Breast epithelium (tissue), 4 donors: ENCODE measurements around the gene TEX35. TPM values are rescaled to one million over a fixed set of nuclear protein-coding genes. Genes with fewer than 3 reads are reported as not detected.

ENCODE experiments used
- DNase-seq, 2 donors: peaks; one replicate each; pipeline ENCODE4 v3.0.0-alpha.2; 2019; ENCODE audit warnings: low spot score in 2 of 2
- H3K27ac ChIP-seq, 2 donors: fragments of 200-600 bp; sonication (generic) in 1 of 2; one replicate each; pipeline ENCODE4 v1.5.1; 2016 to 2019; ENCODE audit warnings: mild to moderate bottlenecking in 1 of 2
- H3K27me3 ChIP-seq, 2 donors: fragments of 200-600 bp; sonication (generic) in 1 of 2; one replicate each; pipeline versions ENCODE4 v1.5.1 to v1.6.0; 2017 to 2019; ENCODE audit warnings: control low read depth in 1 of 2, mild to moderate bottlenecking in 1 of 2
- H3K36me3 ChIP-seq: fragments of 200-600 bp; one replicate; pipeline ENCODE4 v1.5.1; 2019
- H3K4me1 ChIP-seq, 2 donors: fragments of 200-600 bp; sonication (generic); one replicate each; pipeline ENCODE4 v1.5.1; 2016 to 2019; ENCODE audit warnings: control low read depth in 1 of 2
- H3K4me3 ChIP-seq, 3 donors: fragments of 200-600 bp; sonication (generic); 1 replicate in 2 of 3; 2 replicates in 1 of 3; pipeline ENCODE4 v1.5.1; 2016 to 2019; ENCODE audit warnings: mild to moderate bottlenecking in 3 of 3, moderate library complexity in 2 of 3
- H3K9me3 ChIP-seq, 2 donors: fragments of 200-600 bp; sonication (generic) in 1 of 2; one replicate each; pipeline ENCODE4 v1.5.1; 2016 to 2019; ENCODE audit warnings: control low read depth in 1 of 2
- CTCF ChIP-seq, 3 donors: fragments of 450-650 bp; IDR thresholded peaks; one replicate each; pipeline ENCODE4 v1.5.1; 2016 to 2017; ENCODE audit warnings: antibody characterized with exemption in 3 of 3, mild to moderate bottlenecking in 3 of 3, moderate library complexity in 3 of 3
- POLR2A ChIP-seq: fragments of 450-650 bp; IDR thresholded peaks from one replicate; pipeline ENCODE4 v1.6.1; 2016; ENCODE audit warnings: antibody characterized with exemption, mild to moderate bottlenecking, moderate library complexity
- POLR2AphosphoS5 ChIP-seq, 3 donors: sonication (generic); formaldehyde crosslinking; IDR thresholded peaks; one replicate each; pipeline ENCODE4 v1.6.1; 2017; ENCODE audit warnings: antibody characterized with exemption in 3 of 3
- intact Hi-C: fragments of 100-400 bp; cut with DNase I; formaldehyde crosslinking; loops from one replicate; pipeline ENCODE4 v1.15.1; 2023; ENCODE audit warnings: low total_unique reads
- total RNA-seq, 3 donors: library from RNA; depleted of rRNA; stranded (reverse); fragments of >200 nt; gene quantifications; one replicate each; pipeline ENCODE4 v1.1.0, GENCODE V29; 2016

The TEX35 gene
- total RNA-seq, 3 donors from 2014 or later: not detected

GRCh38 chr1:178543290-178543607, 30.3 kb downstream of the TEX35 start:
- intact Hi-C loops: no loop called here
- TF ChIP-seq POLR2AphosphoS5 (IDR thresholded peaks at IDR 0.05) (no peak), CTCF (IDR thresholded peaks at IDR 0.05) (no peak), POLR2A (no peak)
- no peaks in the 10 kb centered on the region for H3K4me1 ChIP-seq
- no peaks in the 10 kb centered on the region for H3K27me3 ChIP-seq
- H3K9me3 ChIP-seq: no peaks in the 10 kb centered on the region
- H3K36me3 ChIP-seq: no peaks in the 10 kb centered on the region
- no peak for DNase-seq
- peak overlapping the region; percentile 53 to 91 (median 76) for H3K4me3 ChIP-seq
- peak overlapping the region; percentile 33 to 81 for H3K27ac ChIP-seq

GRCh38 chr1:178544531-178544930, 31.6 kb downstream of the TEX35 start:
- no peak for TF ChIP-seq POLR2A
- TF ChIP-seq CTCF (IDR thresholded peaks at IDR 0.05): no peak
- no peak for TF ChIP-seq POLR2AphosphoS5 (IDR thresholded peaks at IDR 0.05)
- DNase-seq: no peak
- H3K36me3 ChIP-seq: no peaks in the 10 kb centered on the region
- intact Hi-C loops: no loop called here
- no peak overlapping the region for H3K4me3 ChIP-seq
- no peaks in the 10 kb centered on the region for H3K9me3 ChIP-seq
- H3K27ac ChIP-seq: no peak overlapping the region
- H3K4me1 ChIP-seq: no peaks in the 10 kb centered on the region
- no peaks in the 10 kb centered on the region for H3K27me3 ChIP-seq

- Histone ChIP-seq H3K27me3 (no peaks in the 10 kb centered on the region), H3K36me3 (no peaks in the 10 kb centered on the region), H3K4me3 (no peak overlapping the region), H3K9me3 (no peaks in the 10 kb centered on the region), H3K27ac (no peak overlapping the region), H3K4me1 (no peaks in the 10 kb centered on the region)
- intact Hi-C loops: no loop called here
- no peak for DNase-seq
- TF ChIP-seq CTCF (IDR thresholded peaks at IDR 0.05): no peak
- no peak for TF ChIP-seq POLR2A
- no peak for TF ChIP-seq POLR2AphosphoS5 (IDR thresholded peaks at IDR 0.05)
These were observed 35.2 kb downstream of the TEX35 start for GRCh38 chr1:178548108-178548507.

GRCh38 chr1:178551307-178551706, 38.4 kb downstream of the TEX35 start:
- H3K4me3 ChIP-seq: no peak overlapping the region

GRCh38 chr1:178551940-178552339, 39.0 kb downstream of the TEX35 start:
- no peaks in the 10 kb centered on the region for H3K27me3 ChIP-seq
- no peak for TF ChIP-seq POLR2AphosphoS5 (IDR thresholded peaks at IDR 0.05)
- no peak for TF ChIP-seq POLR2A
- no peak for TF ChIP-seq CTCF (IDR thresholded peaks at IDR 0.05)
- peaks cover 0 to 3% of the 10 kb centered on the region in 2 donors for H3K9me3 ChIP-seq
- intact Hi-C loops: no loop called here
- no peaks in the 10 kb centered on the region for H3K36me3 ChIP-seq
- no peak overlapping the region for H3K4me3 ChIP-seq
- peak overlapping the region in 1 of 2 donors; percentile 19 for H3K27ac ChIP-seq
- no peak for DNase-seq
- no peaks in the 10 kb centered on the region for H3K4me1 ChIP-seq

More at GRCh38 chr1:178551307-178551706, 38.4 kb downstream of the TEX35 start:
- H3K27ac ChIP-seq: no peak overlapping the region
- no peak for TF ChIP-seq POLR2A
- TF ChIP-seq CTCF (IDR thresholded peaks at IDR 0.05): no peak
- TF ChIP-seq POLR2AphosphoS5 (IDR thresholded peaks at IDR 0.05): no peak
- no peaks in the 10 kb centered on the region for H3K4me1 ChIP-seq
- no peak for DNase-seq
- peaks cover 0 to 3% of the 10 kb centered on the region in 2 donors for H3K9me3 ChIP-seq
- intact Hi-C loops: no loop called here
- no peaks in the 10 kb centered on the region for H3K36me3 ChIP-seq
- H3K27me3 ChIP-seq: no peaks in the 10 kb centered on the region
